ENCODE results near the gene DGCR6.
"Not testable (repeated sequence)": the region's sequence is repeated elsewhere in the genome, so short reads cannot be mapped to it uniquely, and the experiment has no call there.

The DGCR6 gene

GRCh38 chr22:18927573-18927972, 21.5 kb downstream of the DGCR6 start:
- no peak for DNase-seq (ENCODE audit: low read depth, low spot score)
- no peak overlapping the region for H3K4me3 ChIP-seq (ENCODE audit: low read depth, low read length)
- ChIA-PET CTCF (no interaction called here), POLR2A (no interaction called here)
- TF ChIP-seq CTCF (IDR thresholded peaks at IDR 0.05; ENCODE audit: insufficient read depth, low read length, missing control alignments): no peak

- no peak overlapping the region for H3K4me3 ChIP-seq (ENCODE audit: low read depth, low read length)
- DNase-seq (ENCODE audit: low read depth, low spot score): no peak
- CTCF ChIA-PET: no interaction called here
Observed at GRCh38 chr22:18929459-18929858, 23.3 kb downstream of the DGCR6 start.

GRCh38 chr22:18931905-18932652, 26.0 kb downstream of the DGCR6 start:
- POLR2A ChIA-PET: no interaction called here
- no peak overlapping the region for H3K4me3 ChIP-seq (ENCODE audit: low read depth, low read length)
- CTCF ChIA-PET: no interaction called here
- TF ChIP-seq CTCF (IDR thresholded peaks at IDR 0.05; ENCODE audit: insufficient read depth, low read length, missing control alignments): no peak
- DNase-seq (ENCODE audit: low read depth, low spot score): no peak

More at GRCh38 chr22:18929459-18929858, 23.3 kb downstream of the DGCR6 start:
- POLR2A ChIA-PET: interaction anchor here (0.5 kb wide), 1 partner anchor 1956 kb away, joined by 3 read pairs; no protein-coding TSS in a partner anchor
- TF ChIP-seq CTCF (IDR thresholded peaks at IDR 0.05; ENCODE audit: insufficient read depth, low read length, missing control alignments): no peak

- TF ChIP-seq CTCF (IDR thresholded peaks at IDR 0.05; ENCODE audit: insufficient read depth, low read length, missing control alignments): no peak
- ChIA-PET CTCF (no interaction called here), POLR2A (no interaction called here)
- H3K4me3 ChIP-seq (ENCODE audit: low read depth, low read length): no peak overlapping the region
- DNase-seq (ENCODE audit: low read depth, low spot score): no peak
Observed at GRCh38 chr22:18933914-18934313, 27.8 kb downstream of the DGCR6 start.

- CTCF ChIA-PET; H3K4me3 ChIP-seq (ENCODE audit: low read depth, low read length); POLR2A ChIA-PET; DNase-seq (ENCODE audit: low read depth, low spot score): not testable (repeated sequence)
Observed at GRCh38 chr22:18934688-18935087, 28.6 kb downstream of the DGCR6 start.

GRCh38 chr22:18935889-18936529, 29.9 kb downstream of the DGCR6 start, which contains the start of gene PRODH:
TSS of gene PRODH (minus strand) at chr22:18936293. CDS start at chr22:18936287, 6 bp downstream.
- TF ChIP-seq CTCF (IDR thresholded peaks at IDR 0.05; ENCODE audit: insufficient read depth, low read length, missing control alignments): no peak
- no peak for DNase-seq (ENCODE audit: low read depth, low spot score)
- POLR2A ChIA-PET: no interaction called here
- CTCF ChIA-PET: no interaction called here
- no peak within 1 kb of the TSS for H3K4me3 ChIP-seq (ENCODE audit: low read depth, low read length)

GRCh38 chr22:18938691-18939090, 32.6 kb downstream of the DGCR6 start:
- CTCF ChIA-PET: interaction anchor here (2.0 kb wide), 1 partner anchor 11 kb away, joined by 7 read pairs; no protein-coding TSS in a partner anchor
- DNase-seq (ENCODE audit: low read depth, low spot score); H3K4me3 ChIP-seq (ENCODE audit: low read depth, low read length); POLR2A ChIA-PET: not testable (repeated sequence)

GRCh38 chr22:18947105-18947504, 41.0 kb downstream of the DGCR6 start:
- CTCF ChIA-PET; POLR2A ChIA-PET; H3K4me3 ChIP-seq (ENCODE audit: low read depth, low read length); DNase-seq (ENCODE audit: low read depth, low spot score): not testable (repeated sequence)

Measured in AG04449 (cell line).